ENCODE results near the gene KBTBD12. TPM values are rescaled to one million over a fixed set of nuclear protein-coding genes. Genes with fewer than 3 reads are reported as not detected.

The KBTBD12 gene
- total RNA-seq, 1 experiment from 2014 or later, result not detected

DNA sequence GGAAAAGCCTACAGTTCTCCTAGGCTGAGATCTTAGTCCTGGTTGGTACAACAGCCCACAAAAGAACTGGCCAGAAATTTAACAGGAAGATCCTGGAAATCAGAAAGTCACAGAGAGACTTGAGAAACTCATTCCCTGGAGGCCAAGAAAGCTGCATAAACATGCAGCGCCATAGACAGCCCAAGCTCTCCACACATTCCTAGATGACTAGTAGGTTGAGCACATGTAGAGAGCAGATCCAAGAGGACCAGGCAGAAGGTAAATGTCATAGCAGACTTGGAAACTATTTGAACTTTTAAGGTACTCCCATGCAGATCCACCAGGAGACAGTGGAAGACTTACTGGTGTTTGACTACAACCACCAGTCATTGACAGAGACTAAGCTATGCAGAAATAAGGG is 18.4 kb downstream of the KBTBD12 start:
- no peak for ATAC-seq
- ChIA-PET CTCF (no interaction called here), RAD21 (ENCODE audit: low non-redundant PET in 1 of 2, low total read pairs in 2 of 2, uncharacterized antibody in 2 of 2, unreplicated experiment in 2 of 2) (no interaction called here), POLR2A (no interaction called here)
- no peak overlapping the region for H3K4me3 ChIP-seq (replicated peaks in 1 of 2; ENCODE audit: low read depth in 1 of 2, low read length in 2 of 2)
- no peak overlapping the region for H2AFZ ChIP-seq (ENCODE audit: low read depth, low read length, poor library complexity, severe bottlenecking)
- no peak for DNase-seq (ENCODE audit: low read depth, low spot score)
- H3K79me2 ChIP-seq (ENCODE audit: insufficient read depth, low read length), result no peaks in the 10 kb centered on the region
- H3K36me3 ChIP-seq (ENCODE audit: control insufficient read depth in 1 of 2, insufficient read depth in 2 of 2, low read length in 2 of 2), result no peaks in the 10 kb centered on the region
- no peaks in the 10 kb centered on the region for H3K9me2 ChIP-seq (ENCODE audit: insufficient read depth)
- H3K4me2 ChIP-seq (ENCODE audit: low read length), result no peak overlapping the region
- TF ChIP-seq CEBPB (IDR thresholded peaks at IDR 0.05; ENCODE audit: low read depth) (no peak), FOSL1 (IDR thresholded peaks at IDR 0.05; ENCODE audit: low read depth) (no peak), SRF (IDR thresholded peaks at IDR 0.05; ENCODE audit: low read depth) (no peak), ZFX (IDR thresholded peaks at IDR 0.05) (no peak), TCF7L2 (IDR thresholded peaks at IDR 0.05; ENCODE audit: borderline replicate concordance, extremely low read depth, insufficient read depth, insufficient read length) (no peak), CBX3 (IDR thresholded peaks at IDR 0.05; ENCODE audit: low read depth) (no peak), EGR1 (IDR thresholded peaks at IDR 0.05; ENCODE audit: low read depth) (no peak), SIN3A (IDR thresholded peaks at IDR 0.05; ENCODE audit: low read depth) (no peak), POLR2A (IDR thresholded peaks at IDR 0.05; ENCODE audit: borderline replicate concordance, extremely low read depth, insufficient read depth, insufficient read length) (no peak), YY1 (IDR thresholded peaks at IDR 0.05; ENCODE audit: extremely low read depth, insufficient replicate concordance, low read depth, low read length) (no peak), POLR2AphosphoS5 (IDR thresholded peaks at IDR 0.05; ENCODE audit: low read depth, low read length) (no peak), SP1 (IDR thresholded peaks at IDR 0.05; ENCODE audit: low read depth) (no peak), RAD21 (IDR thresholded peaks at IDR 0.05; ENCODE audit: low read depth) (no peak), ZNF274 (IDR thresholded peaks at IDR 0.05; ENCODE audit: low read depth, low read length) (no peak), JUND (IDR thresholded peaks at IDR 0.05) (no peak)
- TF ChIP-seq, protein P1, sequence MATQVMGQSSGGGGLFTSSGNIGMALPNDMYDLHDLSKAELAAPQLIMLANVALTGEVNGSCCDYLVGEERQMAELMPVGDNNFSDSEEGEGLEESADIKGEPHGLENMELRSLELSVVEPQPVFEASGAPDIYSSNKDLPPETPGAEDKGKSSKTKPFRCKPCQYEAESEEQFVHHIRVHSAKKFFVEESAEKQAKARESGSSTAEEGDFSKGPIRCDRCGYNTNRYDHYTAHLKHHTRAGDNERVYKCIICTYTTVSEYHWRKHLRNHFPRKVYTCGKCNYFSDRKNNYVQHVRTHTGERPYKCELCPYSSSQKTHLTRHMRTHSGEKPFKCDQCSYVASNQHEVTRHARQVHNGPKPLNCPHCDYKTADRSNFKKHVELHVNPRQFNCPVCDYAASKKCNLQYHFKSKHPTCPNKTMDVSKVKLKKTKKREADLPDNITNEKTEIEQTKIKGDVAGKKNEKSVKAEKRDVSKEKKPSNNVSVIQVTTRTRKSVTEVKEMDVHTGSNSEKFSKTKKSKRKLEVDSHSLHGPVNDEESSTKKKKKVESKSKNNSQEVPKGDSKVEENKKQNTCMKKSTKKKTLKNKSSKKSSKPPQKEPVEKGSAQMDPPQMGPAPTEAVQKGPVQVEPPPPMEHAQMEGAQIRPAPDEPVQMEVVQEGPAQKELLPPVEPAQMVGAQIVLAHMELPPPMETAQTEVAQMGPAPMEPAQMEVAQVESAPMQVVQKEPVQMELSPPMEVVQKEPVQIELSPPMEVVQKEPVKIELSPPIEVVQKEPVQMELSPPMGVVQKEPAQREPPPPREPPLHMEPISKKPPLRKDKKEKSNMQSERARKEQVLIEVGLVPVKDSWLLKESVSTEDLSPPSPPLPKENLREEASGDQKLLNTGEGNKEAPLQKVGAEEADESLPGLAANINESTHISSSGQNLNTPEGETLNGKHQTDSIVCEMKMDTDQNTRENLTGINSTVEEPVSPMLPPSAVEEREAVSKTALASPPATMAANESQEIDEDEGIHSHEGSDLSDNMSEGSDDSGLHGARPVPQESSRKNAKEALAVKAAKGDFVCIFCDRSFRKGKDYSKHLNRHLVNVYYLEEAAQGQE (IDR thresholded peaks at IDR 0.05; ENCODE audit: low read depth), result no peak
- TF ChIP-seq, protein P2, sequence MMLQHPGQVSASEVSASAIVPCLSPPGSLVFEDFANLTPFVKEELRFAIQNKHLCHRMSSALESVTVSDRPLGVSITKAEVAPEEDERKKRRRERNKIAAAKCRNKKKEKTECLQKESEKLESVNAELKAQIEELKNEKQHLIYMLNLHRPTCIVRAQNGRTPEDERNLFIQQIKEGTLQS (IDR thresholded peaks at IDR 0.05), result no peak
- TF ChIP-seq, protein P3, sequence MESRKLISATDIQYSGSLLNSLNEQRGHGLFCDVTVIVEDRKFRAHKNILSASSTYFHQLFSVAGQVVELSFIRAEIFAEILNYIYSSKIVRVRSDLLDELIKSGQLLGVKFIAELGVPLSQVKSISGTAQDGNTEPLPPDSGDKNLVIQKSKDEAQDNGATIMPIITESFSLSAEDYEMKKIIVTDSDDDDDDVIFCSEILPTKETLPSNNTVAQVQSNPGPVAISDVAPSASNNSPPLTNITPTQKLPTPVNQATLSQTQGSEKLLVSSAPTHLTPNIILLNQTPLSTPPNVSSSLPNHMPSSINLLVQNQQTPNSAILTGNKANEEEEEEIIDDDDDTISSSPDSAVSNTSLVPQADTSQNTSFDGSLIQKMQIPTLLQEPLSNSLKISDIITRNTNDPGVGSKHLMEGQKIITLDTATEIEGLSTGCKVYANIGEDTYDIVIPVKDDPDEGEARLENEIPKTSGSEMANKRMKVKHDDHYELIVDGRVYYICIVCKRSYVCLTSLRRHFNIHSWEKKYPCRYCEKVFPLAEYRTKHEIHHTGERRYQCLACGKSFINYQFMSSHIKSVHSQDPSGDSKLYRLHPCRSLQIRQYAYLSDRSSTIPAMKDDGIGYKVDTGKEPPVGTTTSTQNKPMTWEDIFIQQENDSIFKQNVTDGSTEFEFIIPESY (IDR thresholded peaks at IDR 0.05; ENCODE audit: extremely low read depth, insufficient replicate concordance, low read length), result no peak
- BruUV-seq (replicated peaks), result no TSS peak
- no peak overlapping the region for H3K27ac ChIP-seq (ENCODE audit: low read depth, low read length)
- intact Hi-C loops (cut with micrococcal nuclease), result no loop called here
- H3K9ac ChIP-seq (ENCODE audit: low read length), result no peak overlapping the region
- no peaks in the 10 kb centered on the region for H3K9me3 ChIP-seq (ENCODE audit: control insufficient read depth in 1 of 2, insufficient read depth in 1 of 2, low read depth in 1 of 2, low read length in 2 of 2)
- H4K20me1 ChIP-seq (ENCODE audit: insufficient read depth), result no peaks in the 10 kb centered on the region
- no peaks in the 10 kb centered on the region for H3K27me3 ChIP-seq (ENCODE audit: insufficient read depth, low read length)
- H3K4me1 ChIP-seq (ENCODE audit: control insufficient read depth in 1 of 2, insufficient read depth in 2 of 2, low read length in 2 of 2), result no peaks in the 10 kb centered on the region

All from HCT116 (cell line).